ENCODE data around the gene EPB41L4B. TPM values are rescaled to one million over a fixed set of nuclear protein-coding genes. Genes with fewer than 3 reads are reported as not detected.

Gene EPB41L4B
- total RNA-seq, 1 donor from 2014 or later: 31.8 TPM

DNA sequence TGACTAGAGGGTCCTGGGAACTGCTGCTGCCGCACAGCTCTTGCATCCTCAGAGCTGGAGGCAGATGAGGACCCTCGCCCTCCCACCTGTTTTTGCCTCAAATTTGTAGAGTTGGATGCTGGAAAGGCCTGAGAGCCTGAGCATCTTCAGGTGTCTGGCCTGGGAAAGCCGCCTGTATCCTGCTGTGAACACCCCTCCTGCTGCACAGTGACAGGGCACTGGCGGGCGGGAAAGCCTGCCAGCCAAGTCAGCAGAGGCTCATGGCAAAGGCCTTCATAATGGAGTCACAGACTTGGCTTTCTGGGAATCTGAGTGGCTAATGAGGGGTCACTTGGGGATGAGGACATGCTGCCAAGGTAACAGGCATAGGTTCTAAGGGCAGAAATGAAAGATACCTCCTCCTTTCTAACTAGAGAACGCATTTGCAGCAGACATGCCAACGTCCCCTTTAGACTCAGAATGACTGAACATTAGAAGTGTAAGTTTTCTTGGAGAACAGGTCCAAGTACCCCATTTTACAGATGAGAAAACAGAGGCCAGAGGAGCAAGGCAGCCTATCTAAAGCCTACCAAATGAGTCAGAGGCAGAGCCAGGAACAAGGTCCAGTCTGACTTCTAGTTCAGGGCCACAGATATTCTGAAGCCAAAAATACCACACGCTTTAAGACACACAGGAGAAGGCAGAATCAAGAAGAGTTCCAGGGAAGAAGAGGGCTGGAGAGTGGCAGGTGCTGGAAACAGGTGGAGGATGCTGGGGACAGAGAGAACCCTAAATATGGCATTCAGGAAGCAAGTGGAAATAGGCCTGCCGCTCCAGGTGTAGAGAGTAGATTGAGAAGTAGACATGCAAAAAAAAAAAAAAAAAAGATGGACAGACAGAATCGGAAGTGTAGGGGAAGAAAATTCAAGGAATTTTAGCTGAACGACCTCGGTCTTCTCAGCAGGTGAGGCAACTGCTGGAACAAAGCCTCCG lies 44.1 kb downstream of the EPB41L4B start:
- DNase-seq (ENCODE audit: low spot score) (no peak), ATAC-seq (no peak)
- intact Hi-C loops (cut with DNase I): no loop called here

DNA sequence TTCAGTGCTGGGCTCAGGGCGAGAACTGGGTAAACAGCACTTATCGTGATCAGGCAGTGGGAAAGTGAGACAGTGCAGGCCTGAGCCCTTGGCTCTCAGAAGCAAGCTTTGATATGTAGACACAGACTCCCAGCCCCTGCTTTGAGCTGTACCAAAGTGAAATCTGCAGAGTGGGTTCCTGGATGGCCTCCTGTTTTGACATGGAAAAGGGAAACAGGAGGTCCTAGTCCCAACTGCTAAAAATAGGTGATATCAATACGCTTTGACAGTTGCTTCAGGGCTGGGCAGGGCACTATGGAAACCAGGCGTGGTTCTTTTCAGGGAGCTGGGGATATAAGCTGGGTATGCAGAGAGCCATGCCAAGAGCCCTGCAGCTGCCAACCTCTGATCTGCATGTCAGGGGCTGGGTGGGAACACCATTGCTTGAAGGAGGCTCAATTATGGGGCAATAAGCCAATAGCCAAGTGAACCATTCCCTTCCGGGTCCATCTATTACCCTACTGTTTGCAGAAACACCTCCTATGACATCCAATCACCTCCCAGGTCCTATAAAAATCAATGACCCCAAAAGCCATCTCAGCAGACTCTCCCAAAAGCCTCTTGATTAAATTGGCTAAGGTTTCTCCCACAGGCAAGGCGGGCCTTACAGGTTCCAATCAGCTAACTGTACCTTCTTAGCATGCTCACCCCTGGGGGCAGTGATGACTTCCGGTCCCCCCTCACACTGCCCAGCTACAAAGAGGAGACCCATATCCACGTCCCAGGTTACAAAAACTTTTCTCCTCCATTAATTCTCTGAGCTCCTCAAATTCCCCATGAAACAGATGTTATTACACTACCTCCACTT lies 45.8 kb downstream of the EPB41L4B start:
- intact Hi-C loops (cut with DNase I): no loop called here
- no peak for ATAC-seq
- DNase-seq (ENCODE audit: low spot score): no peak

DNA sequence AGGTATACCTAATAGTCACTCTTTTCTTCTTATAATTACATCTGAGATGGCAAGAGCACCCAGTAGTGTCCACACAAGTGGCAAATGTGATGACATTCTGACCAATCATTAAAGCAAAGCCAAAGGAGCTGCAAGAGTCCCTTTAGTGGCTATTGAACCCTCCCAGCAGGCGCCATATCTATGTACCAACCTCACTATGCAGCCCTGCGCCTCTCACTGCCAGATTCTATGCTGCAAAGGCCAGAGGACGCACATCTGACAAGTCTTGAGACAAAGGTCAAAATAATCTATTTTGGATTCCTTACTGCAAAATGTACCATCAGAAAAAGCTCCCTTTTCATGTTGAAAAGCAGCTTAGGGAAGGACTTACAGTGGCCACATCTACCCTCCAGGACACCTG lies 47.0 kb downstream of the EPB41L4B start:
- DNase-seq (ENCODE audit: low spot score) (no peak), ATAC-seq (no peak)
- intact Hi-C loops (cut with DNase I): no loop called here

DNA sequence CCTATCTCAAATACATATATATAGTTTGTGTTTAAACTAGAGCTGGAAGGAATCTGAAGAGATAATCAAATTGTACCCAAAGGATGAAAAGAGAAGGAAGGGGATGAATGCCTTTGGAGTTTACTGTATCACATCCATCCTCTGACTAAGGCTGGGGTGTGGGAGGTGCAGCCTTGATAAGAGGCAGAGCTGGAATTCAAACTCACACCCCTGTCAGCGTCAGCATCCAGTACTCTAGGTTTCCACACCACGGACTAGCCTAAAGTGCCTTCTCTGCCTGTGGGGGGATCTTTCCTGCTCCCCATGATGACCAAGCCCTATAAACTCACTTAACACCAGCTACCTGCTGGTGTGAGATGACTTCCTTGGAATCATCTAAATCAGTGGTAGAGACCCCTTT lies 48.1 kb downstream of the EPB41L4B start:
- ATAC-seq: no peak
- DNase-seq (ENCODE audit: low spot score): no peak
- intact Hi-C loops (cut with DNase I): no loop called here

DNA sequence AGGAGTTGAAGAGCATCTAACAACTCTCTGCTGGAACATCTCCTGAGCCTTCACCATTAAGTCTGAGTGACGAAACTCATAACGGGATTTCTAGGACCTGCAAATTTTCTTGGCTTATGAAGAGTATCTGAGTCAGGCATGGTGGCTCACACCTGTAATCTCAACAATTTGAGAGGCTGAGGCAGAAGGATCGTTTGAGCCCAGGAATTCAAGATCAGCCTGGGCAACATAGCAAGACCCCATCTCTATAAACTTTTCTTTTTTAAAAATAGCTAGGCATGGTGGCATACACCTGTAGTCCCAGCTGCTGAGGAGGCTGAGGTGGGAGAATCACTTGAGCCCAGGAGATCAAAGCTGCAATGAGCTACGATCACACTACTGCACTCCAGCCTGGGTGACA lies 48.8 kb downstream of the EPB41L4B start:
- no peak for DNase-seq (ENCODE audit: low spot score)
- ATAC-seq: no peak
- intact Hi-C loops (cut with DNase I): no loop called here

DNA sequence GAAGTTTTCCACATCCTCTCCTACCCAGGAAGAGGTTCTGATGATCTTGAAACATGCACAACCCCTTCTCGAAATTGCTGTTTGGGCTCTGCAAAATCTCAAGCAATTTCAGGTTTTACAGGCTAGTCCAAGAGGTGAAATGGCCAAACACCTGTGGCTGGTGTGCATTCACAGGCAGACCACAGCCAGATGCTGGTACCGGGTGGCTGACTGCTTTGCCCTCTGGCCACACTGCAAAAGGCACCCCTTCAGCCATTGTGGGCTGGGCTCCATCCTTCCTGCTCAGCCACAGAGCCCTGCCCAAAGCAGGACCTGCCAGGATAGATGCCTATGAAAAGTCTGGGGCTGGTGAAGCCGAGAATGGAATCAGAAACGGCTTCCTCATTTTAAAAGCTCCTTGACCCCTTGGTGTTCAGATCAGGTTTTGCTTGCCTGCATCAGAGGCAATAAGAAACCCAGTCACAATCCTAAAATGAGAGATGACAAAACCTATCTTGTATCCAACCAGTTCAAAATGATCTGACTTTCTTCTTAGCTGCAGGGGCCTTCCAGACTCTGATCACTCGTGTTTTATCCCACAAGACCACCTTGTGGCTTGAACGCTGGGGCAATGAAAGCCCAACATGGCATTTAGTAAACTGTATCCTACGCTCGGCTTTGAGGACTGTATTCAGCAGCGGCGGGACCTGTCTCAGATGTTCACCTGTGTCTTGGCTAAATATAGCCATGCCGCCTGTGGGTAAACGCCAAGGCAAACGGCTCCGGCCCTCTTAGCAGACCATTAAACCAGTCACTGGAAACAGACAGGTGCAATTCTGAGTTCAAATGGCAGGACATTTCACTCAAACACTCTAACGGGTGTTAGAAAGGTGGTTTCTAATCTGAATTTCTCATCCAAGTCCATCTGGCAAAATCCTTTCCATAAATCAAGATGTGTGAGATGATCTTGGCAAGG lies 49.6 kb downstream of the EPB41L4B start:
- no peak for ATAC-seq
- intact Hi-C loops (cut with DNase I): no loop called here

DNA sequence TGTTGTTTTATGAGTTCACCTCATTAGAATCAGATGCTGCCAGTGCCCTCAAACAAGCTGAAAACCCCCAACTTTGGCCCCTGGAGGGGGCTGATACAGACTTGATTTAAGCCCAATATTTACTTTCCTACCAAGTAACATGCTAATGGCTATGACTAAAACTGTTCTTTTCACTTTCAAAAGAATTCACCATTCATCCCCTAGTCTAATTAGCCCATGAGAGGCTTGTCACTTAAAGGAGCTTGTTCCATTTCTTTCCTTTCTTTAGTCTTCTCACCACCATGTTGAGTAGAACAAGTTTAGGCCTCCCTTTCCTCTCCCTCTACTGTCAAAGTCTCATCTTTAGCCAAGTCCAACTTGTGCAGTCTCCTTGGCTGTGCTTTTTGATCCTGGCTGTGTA lies 50.4 kb downstream of the EPB41L4B start:
- intact Hi-C loops (cut with DNase I): no loop called here
- DNase-seq (ENCODE audit: low spot score): no peak
- ATAC-seq: no peak

More for the DNA sequence above, 49.6 kb downstream of the EPB41L4B start:
- DNase-seq (ENCODE audit: low spot score): no peak

DNA sequence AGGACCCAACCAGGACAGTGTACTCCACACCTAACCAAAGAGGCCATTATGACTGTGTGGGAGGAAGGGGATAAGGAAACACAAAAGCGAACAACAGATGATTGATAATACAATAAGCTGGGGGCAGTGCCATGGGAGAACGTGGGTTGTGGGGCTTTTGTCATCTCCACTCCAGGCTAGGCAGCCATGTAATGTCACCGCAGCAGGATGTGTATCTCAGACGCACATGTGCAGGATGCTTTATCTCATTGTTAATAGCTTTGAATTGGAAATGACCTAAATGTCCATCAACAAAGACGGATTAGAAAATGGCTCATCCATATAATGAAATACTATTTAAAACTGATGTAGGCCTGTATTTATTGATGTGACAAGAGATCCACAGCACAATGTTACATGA lies 51.0 kb downstream of the EPB41L4B start:
- ATAC-seq: no peak
- intact Hi-C loops (cut with DNase I): no loop called here
- no peak for DNase-seq (ENCODE audit: low spot score)

DNA sequence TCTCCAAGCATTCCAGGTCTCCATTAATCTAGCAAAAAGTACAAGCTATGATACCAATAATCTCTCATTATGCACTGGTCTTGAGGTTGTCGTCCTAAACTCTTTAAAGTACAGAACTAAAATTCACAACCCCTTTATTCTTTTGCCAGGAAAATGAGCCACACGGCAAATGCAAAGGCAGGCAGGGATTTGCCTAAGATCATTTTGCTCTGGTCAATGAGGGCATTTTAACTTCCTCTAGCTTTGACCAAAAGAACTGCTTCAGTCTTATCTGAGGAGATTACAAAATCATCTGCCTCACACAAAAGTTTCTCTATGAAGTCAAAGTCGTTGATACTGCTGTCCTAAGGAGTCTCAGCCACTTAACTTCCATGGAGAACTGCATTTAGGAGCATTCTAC lies 51.8 kb downstream of the EPB41L4B start:
- intact Hi-C loops (cut with DNase I): no loop called here
- DNase-seq (ENCODE audit: low spot score) (no peak), ATAC-seq (no peak)

DNA sequence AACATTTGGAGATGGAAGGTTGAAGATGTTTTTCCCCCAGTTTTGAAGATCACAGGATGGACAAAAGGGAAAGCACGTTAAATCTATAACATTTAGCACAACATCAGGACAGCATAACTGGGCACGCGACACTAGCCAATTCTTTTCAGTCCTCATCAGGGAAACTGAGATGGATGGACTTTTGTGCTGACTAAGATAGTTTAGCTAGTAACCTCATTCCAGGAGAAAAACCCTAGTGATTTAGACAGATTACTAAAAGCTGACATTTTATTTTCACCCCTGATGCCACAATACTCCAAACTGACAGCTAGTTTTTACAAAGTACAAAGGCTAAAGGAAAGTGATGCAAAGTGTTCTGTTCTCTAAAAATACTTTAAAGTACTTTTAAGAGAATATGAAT lies 53.3 kb downstream of the EPB41L4B start:
- DNase-seq (ENCODE audit: low spot score) (no peak), ATAC-seq (no peak)
- intact Hi-C loops (cut with DNase I): no loop called here

DNA sequence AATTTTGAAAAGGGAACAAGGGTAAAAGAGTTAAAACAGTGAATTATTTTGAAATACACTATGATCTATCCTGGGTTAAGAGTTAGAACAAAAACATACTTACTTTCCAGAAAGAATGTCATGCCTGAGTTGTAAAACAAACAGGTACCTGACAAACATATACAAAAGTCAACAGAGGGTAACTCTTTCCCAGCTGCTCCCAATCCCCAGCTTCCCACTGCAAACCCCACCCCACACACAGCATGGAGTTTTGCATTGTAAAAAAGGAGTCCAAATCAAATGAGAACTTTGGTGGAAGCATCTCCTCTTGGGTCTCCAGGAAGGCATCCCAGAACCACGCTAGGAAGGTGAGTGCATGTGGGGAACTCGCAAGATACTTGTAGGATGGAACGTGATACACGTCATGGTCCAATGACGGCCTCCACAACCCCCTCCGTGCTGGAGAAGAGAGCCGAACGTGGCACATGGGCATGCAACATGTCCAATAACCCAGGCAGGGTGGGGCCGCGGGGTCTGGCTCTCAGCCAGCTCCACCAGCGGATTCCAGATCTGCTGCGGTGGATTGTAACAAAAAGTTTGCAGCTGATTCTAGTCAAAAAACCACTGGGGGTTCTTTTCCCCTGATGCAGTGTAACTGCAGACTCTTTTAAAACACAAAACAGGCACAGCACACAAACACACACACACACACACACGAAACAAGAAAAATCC lies 55.8 kb downstream of the EPB41L4B start:
- intact Hi-C loops (cut with DNase I): no loop called here
- no peak for DNase-seq (ENCODE audit: low spot score)
- peak; percentile 51 for ATAC-seq

DNA sequence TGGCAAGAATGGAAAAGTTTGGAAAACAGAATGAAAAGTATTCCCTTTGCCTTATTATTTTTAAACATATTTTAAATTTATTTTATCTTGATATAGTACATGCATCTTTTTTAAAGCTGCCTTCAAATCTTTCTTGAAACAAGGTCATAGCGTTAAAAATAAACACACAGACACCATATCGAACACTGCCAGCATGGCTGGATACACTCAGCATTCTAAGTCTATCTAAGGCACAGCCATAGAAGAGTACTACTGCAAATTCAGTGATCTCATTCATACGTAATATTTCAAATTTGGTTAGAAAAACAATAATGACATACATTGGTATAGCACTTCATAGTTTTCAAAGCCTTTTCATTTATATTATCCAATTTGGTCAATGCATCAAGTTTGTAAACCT lies 57.5 kb downstream of the EPB41L4B start:
- no peak for DNase-seq (ENCODE audit: low spot score)
- intact Hi-C loops (cut with DNase I): no loop called here
- no peak for ATAC-seq

DNA sequence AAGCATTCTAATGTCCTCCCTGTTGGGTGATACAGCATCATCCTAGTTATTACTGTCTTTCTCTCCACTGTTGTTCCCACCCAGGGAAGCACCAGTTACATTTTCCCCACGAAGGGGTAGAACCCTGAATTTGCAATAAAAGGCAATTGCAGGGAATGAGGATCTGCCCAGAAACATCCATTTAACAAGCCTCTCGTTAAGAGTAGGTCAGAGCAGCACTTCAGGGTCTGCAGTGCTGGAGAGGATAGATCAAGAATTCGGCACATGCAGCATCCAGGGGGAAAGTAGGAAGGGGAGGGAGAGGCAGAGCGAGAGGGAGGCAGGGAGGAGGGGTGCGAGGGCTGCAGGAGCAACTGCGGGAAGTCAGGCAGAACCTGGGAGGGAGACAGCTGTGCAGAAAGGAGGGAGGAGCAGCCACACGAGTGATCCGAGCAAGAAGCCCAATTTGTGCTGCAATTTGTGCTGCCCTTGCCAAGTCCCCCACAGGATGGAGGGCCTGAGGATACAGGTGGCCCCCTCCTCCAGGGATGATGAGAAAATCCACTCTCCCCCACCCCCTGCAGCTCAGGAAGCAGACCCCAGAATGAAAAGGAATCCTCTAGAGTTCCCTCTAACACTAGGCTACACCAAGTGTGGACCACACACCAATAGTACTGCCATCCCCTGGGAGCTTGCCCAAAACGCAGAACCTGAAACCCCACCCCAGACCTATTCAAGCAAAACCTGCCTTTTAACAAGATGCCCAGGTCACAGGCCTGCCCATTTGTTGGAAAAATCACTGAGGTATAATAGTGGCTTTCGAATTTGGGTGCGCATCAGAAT lies 62.2 kb downstream of the EPB41L4B start:
- intact Hi-C loops (cut with DNase I): no loop called here
- DNase-seq (ENCODE audit: low spot score) (no peak), ATAC-seq (no peak)

DNA sequence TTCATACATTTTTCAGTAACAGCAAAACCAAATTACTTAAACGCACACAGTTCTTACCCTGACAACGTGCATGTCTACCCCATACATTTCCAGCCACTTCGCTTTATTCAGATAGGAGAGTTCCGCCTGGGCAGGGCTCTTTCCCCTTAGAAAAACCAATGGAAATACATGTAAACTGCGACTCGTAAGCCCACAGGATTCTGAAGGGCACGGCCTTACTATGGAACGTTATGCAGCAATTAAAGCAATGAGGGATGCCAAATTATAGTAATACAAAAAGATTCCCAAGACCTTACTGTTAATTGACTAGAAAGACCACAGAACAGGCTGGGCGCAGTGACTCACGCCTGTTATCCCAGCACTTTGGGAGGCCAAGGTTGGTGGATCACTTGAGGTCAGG lies 64.5 kb downstream of the EPB41L4B start:
- DNase-seq (ENCODE audit: low spot score) (no peak), ATAC-seq (no peak)
- intact Hi-C loops (cut with DNase I): no loop called here

DNA sequence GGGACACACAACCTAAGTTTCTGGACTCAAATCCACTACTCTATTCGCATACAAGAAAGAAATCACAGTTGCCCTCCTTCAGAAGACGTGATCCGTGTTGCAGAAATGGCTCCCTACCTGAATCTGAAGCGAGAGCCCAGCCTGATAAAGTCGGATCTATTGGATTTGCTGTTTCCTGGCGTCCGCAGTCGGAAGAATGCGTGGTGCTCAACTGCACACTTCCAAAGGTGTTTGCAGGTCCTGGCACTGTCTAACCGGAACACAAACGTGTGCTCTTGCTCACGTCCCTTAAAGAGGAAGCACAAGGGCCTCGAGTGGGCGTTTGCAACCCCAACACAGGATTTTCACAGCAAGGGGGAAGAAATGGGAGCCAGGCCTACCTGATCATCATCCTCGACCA lies 65.5 kb downstream of the EPB41L4B start:
- DNase-seq (ENCODE audit: low spot score): no peak
- ATAC-seq: no peak
- intact Hi-C loops (cut with DNase I): no loop called here

DNA sequence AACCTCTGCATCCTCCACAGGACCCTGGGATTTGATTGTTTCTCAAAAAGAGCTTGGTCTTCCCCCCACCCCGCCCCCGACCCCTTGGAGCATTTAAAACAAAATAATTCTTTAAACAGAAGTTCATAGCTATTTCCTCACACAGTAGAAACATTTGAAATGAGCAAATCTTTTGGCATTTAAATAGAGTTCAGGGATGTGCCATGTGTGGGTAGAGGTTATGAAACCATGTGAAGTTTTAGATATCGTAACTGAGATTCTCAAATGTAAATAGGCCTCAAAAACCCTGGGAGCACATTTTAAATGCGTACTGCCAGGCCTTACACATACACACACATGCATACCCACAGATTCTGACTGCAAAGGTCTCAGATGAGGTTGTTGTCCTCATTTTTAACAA lies 66.5 kb downstream of the EPB41L4B start:
- intact Hi-C loops (cut with DNase I): no loop called here
- peak; percentile 68 for ATAC-seq
- no peak for DNase-seq (ENCODE audit: low spot score)

DNA sequence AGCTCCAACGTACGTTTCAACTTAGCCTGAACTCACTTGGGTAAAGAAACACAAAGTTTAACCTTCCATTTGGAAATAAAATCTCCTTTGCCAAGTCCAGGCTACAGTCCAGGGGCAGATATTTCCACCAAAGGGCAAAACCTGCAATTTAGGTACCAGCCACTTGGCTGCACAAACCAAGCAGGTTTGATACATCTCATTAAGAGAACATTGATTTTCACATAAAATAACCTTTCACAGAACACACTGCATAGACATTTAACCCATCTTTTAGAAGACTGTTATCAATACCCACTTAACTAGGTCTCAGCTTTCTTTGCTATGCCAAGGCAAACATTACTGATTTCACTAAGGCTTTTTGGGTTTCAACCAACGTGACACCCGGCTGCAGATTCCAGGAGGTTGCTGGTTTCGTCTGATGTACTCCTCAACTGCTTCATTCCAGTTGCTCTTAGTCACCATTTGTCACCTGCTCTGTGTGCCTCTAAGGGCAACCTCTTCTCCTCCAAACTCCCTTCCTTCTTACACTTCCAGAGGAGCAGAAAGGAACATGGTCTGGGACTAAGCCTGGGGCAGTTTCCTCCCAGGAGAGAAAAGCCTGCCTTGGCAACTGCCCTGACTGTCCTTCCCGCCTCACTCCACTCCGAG lies 67.1 kb downstream of the EPB41L4B start:
- ATAC-seq (peak; percentile 78), DNase-seq (ENCODE audit: low spot score) (no peak)
- intact Hi-C loops (cut with DNase I): no loop called here

Measured in sciatic nerve (tissue), 2 donors.